HS-27A (cell line): ENCODE measurements around the gene KAT5.
"Not testable (repeated sequence)": the region's sequence is repeated elsewhere in the genome, so short reads cannot be mapped to it uniquely, and the experiment has no call there.

Source experiments
- DNase-seq: peaks from one replicate; pipeline ENCODE4 v3.0.0-alpha.2; 2012; ENCODE audit warnings: low read depth, missing footprints

Gene KAT5

GRCh38 chr11:65709661-65710060 is 2.4 kb upstream of the KAT5 start:
- no peak for DNase-seq

DNA sequence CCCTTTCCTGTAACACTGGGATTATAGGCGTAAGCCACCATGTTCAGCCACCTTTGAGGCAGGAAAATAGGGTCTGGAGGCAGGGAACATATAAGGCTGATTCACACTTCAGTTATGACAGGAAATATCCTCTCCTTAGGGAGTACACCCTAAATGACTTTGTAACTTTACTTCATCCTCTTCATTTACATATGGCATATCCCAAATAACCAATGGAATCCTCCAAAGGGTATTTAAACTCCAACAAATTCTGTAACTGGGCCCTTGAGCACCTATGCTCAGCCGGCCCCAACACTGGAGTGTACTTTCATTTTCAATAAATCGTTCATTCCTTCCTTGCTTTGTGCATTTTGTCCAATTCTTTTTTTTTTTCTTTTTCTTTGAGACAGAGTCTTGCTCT is 1.6 kb upstream of the KAT5 start:
- no peak for DNase-seq

GRCh38 chr11:65712633-65713076 is 603 bp downstream of the KAT5 start:
- DNase-seq, result no peak

DNA sequence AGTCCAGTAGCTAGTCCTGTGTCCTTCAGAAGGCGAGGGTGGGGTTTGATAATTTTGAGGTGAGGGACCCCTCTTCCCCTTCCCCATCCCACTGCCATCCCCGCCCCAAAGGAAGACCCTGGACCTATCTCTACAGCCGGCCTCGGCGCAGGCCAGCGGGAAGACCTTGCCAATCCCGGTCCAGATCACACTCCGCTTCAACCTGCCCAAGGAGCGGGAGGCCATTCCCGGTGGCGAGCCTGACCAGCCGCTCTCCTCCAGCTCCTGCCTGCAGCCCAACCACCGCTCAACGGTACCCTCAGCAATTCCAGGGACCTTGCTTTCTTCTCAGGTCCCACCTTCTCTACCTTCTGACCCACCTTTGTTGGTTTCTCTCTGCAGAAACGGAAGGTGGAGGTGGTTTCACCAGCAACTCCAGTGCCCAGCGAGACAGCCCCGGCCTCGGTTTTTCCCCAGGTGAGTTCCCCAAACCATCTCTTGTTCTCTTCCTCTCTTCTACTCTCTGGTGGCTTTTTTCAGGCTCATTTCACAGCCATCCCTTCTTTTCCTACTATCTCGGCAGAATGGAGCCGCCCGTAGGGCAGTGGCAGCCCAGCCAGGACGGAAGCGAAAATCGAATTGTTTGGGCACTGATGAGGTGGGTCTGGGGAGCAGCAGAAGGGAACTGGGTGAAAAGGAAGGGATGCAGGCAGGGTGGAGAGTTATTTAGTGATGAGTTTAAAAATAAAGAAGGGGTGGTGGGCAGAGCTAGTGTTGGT is 1.3 kb downstream of the KAT5 start:
- no peak for DNase-seq

- no peak for DNase-seq
Measured at GRCh38 chr11:65714433-65714832, 2.4 kb downstream of the KAT5 start.

- DNase-seq, result no peak
Measured at GRCh38 chr11:65716302-65716701, 4.2 kb downstream of the KAT5 start.

GRCh38 chr11:65716774-65717405 is 4.8 kb downstream of the KAT5 start:
- DNase-seq, result no peak

- no peak for DNase-seq
Measured at GRCh38 chr11:65717906-65718305, 5.9 kb downstream of the KAT5 start.

DNA sequence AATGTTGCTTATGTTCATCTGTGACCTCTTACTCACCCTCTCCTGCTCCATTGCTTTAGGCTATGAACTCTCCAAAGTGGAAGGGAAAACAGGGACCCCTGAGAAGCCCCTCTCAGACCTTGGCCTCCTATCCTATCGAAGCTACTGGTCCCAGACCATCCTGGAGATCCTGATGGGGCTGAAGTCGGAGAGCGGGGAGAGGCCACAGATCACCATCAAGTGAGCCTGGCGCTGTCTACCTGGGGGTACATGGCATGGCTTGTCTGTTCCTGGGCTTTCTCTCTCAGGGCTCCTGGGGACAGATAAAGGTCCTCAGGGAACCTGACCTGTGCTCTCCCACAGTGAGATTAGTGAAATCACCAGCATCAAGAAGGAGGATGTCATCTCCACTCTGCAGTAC is 6.5 kb downstream of the KAT5 start:
- DNase-seq, result no peak

DNA sequence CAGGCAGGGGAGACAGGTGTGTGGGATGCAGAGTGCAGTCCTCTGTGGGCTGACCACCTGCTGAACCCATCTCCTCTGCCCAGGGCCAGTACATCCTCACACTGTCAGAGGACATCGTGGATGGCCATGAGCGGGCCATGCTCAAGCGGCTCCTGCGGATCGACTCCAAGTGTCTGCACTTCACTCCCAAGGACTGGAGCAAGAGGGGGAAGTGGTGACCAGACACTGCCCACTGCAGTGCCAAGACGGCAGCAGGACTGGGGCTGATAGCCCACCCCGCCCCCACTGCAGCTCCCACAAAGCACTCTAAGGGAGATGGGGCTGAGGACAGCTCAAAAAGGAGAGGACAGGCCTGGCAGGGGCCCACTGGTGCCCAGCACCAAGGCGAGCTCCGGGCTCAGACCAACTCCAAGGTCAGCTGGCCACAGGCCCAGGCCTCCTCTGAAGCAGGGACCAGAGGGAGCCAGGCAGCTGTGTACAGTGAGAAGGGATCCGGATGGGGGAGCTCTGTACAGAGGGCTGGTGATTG is 7.0 kb downstream of the KAT5 start:
- DNase-seq, result no peak

DNA sequence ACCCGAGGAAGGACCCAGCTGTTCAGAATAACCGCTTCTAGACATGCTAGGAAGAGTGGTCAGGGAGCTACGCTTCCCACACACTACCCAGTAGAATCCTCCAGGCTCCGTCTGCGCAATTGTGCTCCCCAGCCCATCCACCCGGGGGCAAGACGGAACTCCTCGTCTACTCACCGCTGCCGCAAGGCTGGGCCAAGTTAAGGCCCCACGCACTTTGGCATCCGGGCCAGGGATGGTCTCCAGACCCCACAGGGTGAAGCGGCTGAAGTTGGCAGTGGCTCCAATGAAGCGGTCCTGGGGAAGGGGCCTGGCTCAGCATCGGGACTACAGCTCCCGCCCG is 7.8 kb downstream of the KAT5 start:
- no peak for DNase-seq

- DNase-seq, result peak; percentile 74
Measured at GRCh38 chr11:65720211-65720934, 8.3 kb downstream of the KAT5 start, which contains the start of gene RNASEH2C. Gene RNASEH2C, minus strand, starts transcription at chr11:65720798. Its CDS starts 40 bp downstream, at chr11:65720758.

DNA sequence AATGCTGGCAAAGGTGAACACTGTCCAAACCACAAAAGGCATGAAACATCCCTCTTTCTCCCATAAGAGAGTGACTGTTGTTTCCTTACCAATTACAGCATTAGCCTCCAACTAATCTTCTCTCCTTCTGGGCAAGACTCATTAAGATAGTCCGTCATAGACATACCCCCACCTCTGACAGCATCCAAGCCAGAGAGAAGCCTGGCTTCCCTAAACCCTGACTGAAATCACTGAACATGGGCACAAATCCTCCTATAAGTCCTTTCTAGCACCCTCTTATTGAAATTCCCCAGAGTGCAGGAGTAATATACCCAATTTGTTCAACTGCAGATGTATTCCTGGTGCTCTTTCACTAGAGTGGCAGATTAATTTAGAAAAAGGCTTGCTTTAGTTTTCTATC is 10.2 kb downstream of the KAT5 start:
- no peak for DNase-seq

DNA sequence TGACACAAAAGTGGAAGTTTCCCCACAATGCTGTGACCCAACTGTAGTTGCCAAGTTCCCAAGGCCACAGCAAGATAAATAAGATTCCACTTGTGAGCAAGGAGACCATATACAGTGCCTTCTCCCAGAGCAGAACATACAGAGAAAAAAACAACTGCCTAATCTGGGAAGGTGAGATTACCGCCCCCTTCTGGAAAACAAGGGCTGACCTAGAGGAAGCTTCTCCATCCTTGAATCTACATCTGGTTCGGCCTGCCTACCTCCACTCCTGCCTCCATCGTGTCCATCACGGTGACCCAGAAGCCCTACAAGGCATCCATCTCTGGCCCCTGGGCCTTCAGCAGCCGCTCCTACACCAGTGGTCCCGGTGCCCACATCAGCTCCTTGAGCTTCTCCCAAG is 14.6 kb downstream of the KAT5 start:
- no peak for DNase-seq

DNA sequence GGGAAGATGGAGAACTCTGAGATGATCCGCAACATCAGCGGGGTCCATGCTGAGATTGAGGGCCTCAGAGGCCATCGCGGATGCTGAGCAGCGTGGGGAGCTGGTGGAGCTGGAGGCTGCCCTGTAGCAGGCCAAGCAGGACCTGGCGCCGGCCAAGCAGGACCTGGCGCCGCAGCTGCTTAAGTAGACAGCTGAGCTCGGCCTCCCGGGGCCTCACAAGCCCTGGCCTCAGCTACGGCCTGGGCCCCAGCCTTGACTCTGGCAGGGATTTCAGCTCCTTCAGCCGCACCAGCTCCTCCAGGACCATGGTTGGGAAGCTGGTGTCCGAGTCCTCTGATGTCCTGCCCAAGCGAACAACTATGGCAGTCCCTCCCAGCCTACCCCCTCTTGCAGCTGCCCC is 15.8 kb downstream of the KAT5 start:
- no peak for DNase-seq

DNA sequence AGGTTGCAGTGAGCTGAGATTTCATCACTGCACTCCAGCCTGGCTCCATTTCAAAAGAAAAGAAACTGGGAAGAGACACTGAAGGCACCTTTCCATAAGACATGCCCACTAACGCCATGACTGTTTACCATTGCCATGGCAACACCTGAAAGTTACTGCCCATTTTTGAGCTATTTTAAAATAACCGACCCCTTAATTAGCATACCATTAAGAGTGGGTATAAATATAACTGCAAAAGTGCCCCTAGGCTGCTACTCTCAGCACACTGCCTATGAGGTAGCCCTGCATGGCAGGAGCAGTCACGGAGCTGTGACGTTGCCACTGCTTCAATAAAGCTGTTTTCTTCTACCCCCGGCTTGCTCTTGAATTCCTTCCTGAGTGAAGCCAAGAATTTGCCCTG is 18.4 kb downstream of the KAT5 start:
- DNase-seq, result no peak

DNA sequence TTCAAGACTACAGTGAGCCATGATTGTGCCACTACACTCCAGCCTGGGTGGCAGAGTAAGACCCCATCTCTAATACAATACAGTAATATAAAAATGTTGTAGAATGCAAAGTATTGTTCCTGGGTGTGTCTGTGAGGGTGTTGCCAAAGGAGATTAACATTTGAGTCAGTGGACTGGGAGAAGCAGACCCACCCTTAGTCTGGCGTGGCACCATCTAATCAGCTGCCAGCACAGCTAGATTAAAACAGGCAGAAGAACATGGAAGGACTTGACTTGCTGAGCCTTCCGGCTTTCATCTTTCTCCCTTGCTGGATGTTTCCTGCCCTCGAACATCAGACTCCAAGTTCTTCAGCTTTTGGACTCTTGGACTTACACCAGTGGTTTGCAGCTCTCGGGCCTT is 23.1 kb downstream of the KAT5 start:
- DNase-seq, result not testable (repeated sequence)

DNA sequence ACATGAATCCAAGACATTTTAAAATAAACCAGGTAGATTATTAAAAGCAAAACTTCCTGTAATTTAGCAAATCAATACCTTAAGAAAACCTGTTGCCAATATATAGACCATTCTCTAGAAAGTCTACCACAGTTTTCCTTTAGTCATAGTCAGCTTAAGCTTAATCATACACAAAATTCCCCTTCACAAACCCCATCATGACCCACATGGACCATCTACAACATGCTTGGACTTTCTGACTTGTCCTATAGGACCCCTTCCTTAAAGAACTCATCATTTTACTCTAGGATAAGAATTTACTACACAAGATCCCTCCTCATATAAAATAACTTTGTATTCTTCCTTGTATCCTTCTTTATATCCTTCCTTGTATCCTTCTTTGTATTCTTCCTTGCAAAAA is 24.8 kb downstream of the KAT5 start:
- DNase-seq, result no peak

GRCh38 chr11:65739022-65739421 is 27.0 kb downstream of the KAT5 start:
- DNase-seq, result no peak

DNA sequence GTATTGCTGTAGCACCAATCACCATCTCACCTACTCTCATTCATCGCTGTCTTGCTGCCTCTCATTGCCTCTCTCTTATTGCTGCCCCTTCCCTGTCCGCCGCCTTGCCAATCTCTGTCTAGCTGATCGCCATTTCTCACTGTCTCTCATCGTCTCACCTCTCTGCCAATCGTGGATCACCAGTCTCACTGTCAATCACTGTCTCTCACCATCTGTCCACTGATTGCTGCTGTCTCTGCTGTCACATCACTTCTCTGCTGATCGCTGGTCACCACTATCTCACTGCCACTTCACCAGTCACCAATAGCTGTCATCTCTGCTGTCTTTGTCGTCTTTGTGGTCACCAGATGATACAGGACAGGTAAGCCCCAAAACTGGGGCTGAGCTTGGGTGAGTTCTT is 29.1 kb downstream of the KAT5 start:
- DNase-seq, result no peak

DNA sequence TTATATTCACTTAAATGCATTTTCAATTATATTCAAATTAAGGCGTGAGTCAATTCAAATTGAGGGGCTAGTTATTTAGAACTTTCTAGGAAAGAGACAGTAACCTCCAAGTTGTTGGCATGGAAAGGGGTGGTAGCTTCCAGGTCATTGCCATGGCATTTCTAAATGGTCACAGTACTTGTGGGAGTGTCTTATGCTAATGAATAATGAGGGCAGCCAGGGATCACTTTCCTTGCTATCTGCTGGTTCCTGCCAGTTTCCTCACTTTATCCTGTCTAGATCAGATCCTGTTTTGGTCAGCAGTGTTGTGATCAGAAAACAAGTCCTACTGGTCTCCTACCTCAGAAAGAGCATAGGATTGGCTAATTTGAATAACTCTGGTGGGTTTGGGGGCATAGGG is 30.3 kb downstream of the KAT5 start:
- DNase-seq, result no peak

GRCh38 chr11:65743681-65744025 is 31.6 kb downstream of the KAT5 start:
- no peak for DNase-seq
